ENCODE measurements around the gene SLC1A1.

GRCh38 chr9:4569101-4569500 is 78.8 kb downstream of the SLC1A1 start:
- TF ChIP-seq POLR2AphosphoS5 (IDR thresholded peaks at IDR 0.05; ENCODE audit: borderline replicate concordance, low read depth, low read length) (no peak), EZH2 (IDR thresholded peaks at IDR 0.05) (no peak), FOXP2 (optimal IDR thresholded peaks at IDR 0.05; ENCODE audit: control extremely low read depth, extremely low read length, insufficient read depth) (no peak)
